NB4 (cell line): ENCODE data around the gene CRLF2.
"Not testable (repeated sequence)": the region's sequence is repeated elsewhere in the genome, so short reads cannot be mapped to it uniquely, and the experiment has no call there.

Experiments
- CTCF ChIP-seq: IDR thresholded peaks from one replicate; pipeline ENCODE4 v1.5.1; 2012; ENCODE audit warnings: low read depth, low read length
- POLR2A ChIP-seq: IDR thresholded peaks from 2 replicates; pipeline ENCODE4 v1.6.1; 2011; ENCODE audit warnings: mild to moderate bottlenecking; ENCODE audit not compliant: insufficient read length; ENCODE audit errors: extremely low read depth
- TF ChIP-seq, protein P1 (sequence below): IDR thresholded peaks from 2 replicates; pipeline ENCODE4 v1.6.1; 2011; ENCODE audit warnings: low read depth, low read length

- not testable (repeated sequence) for TF ChIP-seq POLR2A, CTCF
- TF ChIP-seq, protein P1, sequence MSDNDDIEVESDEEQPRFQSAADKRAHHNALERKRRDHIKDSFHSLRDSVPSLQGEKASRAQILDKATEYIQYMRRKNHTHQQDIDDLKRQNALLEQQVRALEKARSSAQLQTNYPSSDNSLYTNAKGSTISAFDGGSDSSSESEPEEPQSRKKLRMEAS, result not testable (repeated sequence)
These were observed 40.5 kb downstream of the CRLF2 start for GRCh38 chrX:1171915-1172314.
